ENCODE results near the gene OVAAL. TPM values are rescaled to one million over a fixed set of nuclear protein-coding genes. Genes with fewer than 3 reads are reported as not detected.
"Not testable (repeated sequence)": the region's sequence is repeated elsewhere in the genome, so short reads cannot be mapped to it uniquely, and the experiment has no call there.

OVAAL gene
- total and polyA plus RNA-seq, 10 of the 15 experiments (the other 5 are each of a cell fraction or from before 2014, with no cell fraction given), result 0.04 to 0.33 (median 0.06) TPM; not detected in 7

DNA sequence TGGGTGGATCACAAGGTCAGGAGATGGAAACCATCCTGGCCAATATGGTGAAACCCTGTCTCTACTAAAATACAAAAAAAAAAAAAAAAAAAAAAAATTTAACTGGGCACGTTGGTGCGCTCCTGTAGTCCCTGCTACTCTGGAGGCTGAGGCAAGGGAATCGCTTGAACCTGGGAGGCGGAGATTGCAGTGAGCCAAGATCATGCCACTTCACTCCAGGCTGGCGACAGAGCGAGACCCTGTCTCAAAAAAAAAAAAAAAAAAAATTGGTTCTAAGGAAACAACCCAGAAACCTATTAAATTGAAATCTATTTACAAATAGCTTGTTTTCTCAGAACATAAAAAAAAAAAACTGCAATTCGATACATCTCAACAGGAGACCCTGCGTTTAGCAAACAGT is 9.0 kb upstream of the OVAAL start:
- BruUV-seq (replicated peaks); H3K9ac ChIP-seq (ENCODE audit: control insufficient read depth, insufficient read depth, low read length); H3K27me3 ChIP-seq (replicated peaks in 1 of 2; ENCODE audit: control insufficient read depth in 2 of 2, insufficient read depth in 2 of 2, low read length in 1 of 2); ATAC-seq; H3K27ac ChIP-seq (ENCODE audit: control insufficient read depth, insufficient read depth); H3K4me3 ChIP-seq; H3K4me1 ChIP-seq (ENCODE audit: control insufficient read depth, insufficient read depth, low read length); RAD21 ChIA-PET (ENCODE audit: unreplicated experiment); H3K4me2 ChIP-seq (ENCODE audit: control insufficient read depth, insufficient read depth); H4K20me1 ChIP-seq (ENCODE audit: control insufficient read depth, insufficient read depth); H3K36me3 ChIP-seq (ENCODE audit: control insufficient read depth in 2 of 2, insufficient read depth in 2 of 2, low read length in 1 of 2); in situ Hi-C loops (cut with MboI); H3K79me2 ChIP-seq (ENCODE audit: control insufficient read depth, insufficient read depth, low read length); H2AFZ ChIP-seq (ENCODE audit: control insufficient read depth, low read depth, low read length); intact Hi-C loops (cut with micrococcal nuclease; ENCODE audit: unreplicated experiment); FAIRE-seq; DNase-seq (ENCODE audit: low read depth, low spot score); H3K9me3 ChIP-seq (replicated peaks; ENCODE audit: control insufficient read depth, insufficient read depth, low read length): not testable (repeated sequence)
- ChIA-PET POLR2A (interaction anchor here (0.6 to 0.7 kb wide), 3 partner anchors 10 to 304 kb away, joined by 3 to 6 read pairs (median 3); no protein-coding TSS in a partner anchor), CTCF (interaction anchor here (0.6 kb wide), 1 partner anchor 429 kb away, joined by 4 read pairs; no protein-coding TSS in a partner anchor), SMC1A (ENCODE audit: uncharacterized antibody, unreplicated experiment) (interaction anchor here (0.6 to 1.3 kb wide), 2 partner anchors 306 to 313 kb away, joined by 3 to 6 read pairs; no protein-coding TSS in a partner anchor)
- 57% methylated on average over 6 of the region's 8 CpGs for WGBS (ENCODE audit: insufficient coverage, insufficient replicate concordance, low lambda C conversion rate, missing lambda C conversion rate)

GRCh38 chr1:180550241-180550640 is 8.5 kb upstream of the OVAAL start:
- ATAC-seq, result no peak
- intact Hi-C loops (cut with micrococcal nuclease; ENCODE audit: unreplicated experiment), result no loop called here
- POLR2A ChIA-PET, result interaction anchor here (0.6 to 0.7 kb wide), 4 partner anchors 11 to 1016 kb away, joined by 3 to 6 read pairs (median 3); no protein-coding TSS in a partner anchor
- TF ChIP-seq TCF3 (IDR thresholded peaks at IDR 0.05; ENCODE audit: borderline replicate concordance, insufficient read depth, low read depth, low read length) (no peak), CEBPB (IDR thresholded peaks at IDR 0.05; ENCODE audit: borderline replicate concordance in 1 of 2, low read depth in 2 of 2, low read length in 2 of 2) (no peak), CBX3 (IDR thresholded peaks at IDR 0.05; ENCODE audit: borderline replicate concordance, low read depth) (no peak), STAT1 (conservative IDR thresholded peaks at IDR 0.05) (no peak), E4F1 (IDR thresholded peaks at IDR 0.05; ENCODE audit: borderline replicate concordance, partially characterized antibody) (no peak), NBN (IDR thresholded peaks at IDR 0.05) (no peak), SMC3 (IDR thresholded peaks at IDR 0.05; ENCODE audit: borderline replicate concordance, low read length) (no peak), KAT2A (conservative IDR thresholded peaks at IDR 0.05; ENCODE audit: control insufficient read depth, low read depth, low read length) (no peak), MEF2B (IDR thresholded peaks at IDR 0.05; ENCODE audit: partially characterized antibody, poor library complexity, severe bottlenecking) (no peak), DPF2 (IDR thresholded peaks at IDR 0.05) (no peak), RAD21 (IDR thresholded peaks at IDR 0.05; ENCODE audit: insufficient read depth, low read depth, low read length) (no peak), GABPA (IDR thresholded peaks at IDR 0.05; ENCODE audit: low read depth) (no peak), IRF4 (IDR thresholded peaks at IDR 0.05; ENCODE audit: low read depth, low read length) (no peak)

More at GRCh38 chr1:180550241-180550640, 8.5 kb upstream of the OVAAL start:
- no TSS peak for BruUV-seq (replicated peaks)
- Histone ChIP-seq H3K27ac (ENCODE audit: control insufficient read depth, insufficient read depth) (no peak overlapping the region), H4K20me1 (ENCODE audit: control insufficient read depth, insufficient read depth) (no peaks in the 10 kb centered on the region), H3K27me3 (replicated peaks in 1 of 2; ENCODE audit: control insufficient read depth in 2 of 2, insufficient read depth in 2 of 2, low read length in 1 of 2) (no peaks in the 10 kb centered on the region), H3K79me2 (ENCODE audit: control insufficient read depth, insufficient read depth, low read length) (no peaks in the 10 kb centered on the region), H3K9ac (ENCODE audit: control insufficient read depth, insufficient read depth, low read length) (no peak overlapping the region), H3K4me3 (no peak overlapping the region), H3K36me3 (ENCODE audit: control insufficient read depth in 2 of 2, insufficient read depth in 2 of 2, low read length in 1 of 2) (no peaks in the 10 kb centered on the region), H3K4me2 (ENCODE audit: control insufficient read depth, insufficient read depth) (no peak overlapping the region), H3K9me3 (replicated peaks; ENCODE audit: control insufficient read depth, insufficient read depth, low read length) (no peaks in the 10 kb centered on the region), H3K4me1 (ENCODE audit: control insufficient read depth, insufficient read depth, low read length) (no peaks in the 10 kb centered on the region), H2AFZ (ENCODE audit: control insufficient read depth, low read depth, low read length) (no peak overlapping the region)
- ChIA-PET RAD21 (ENCODE audit: unreplicated experiment) (no interaction called here), SMC1A (ENCODE audit: uncharacterized antibody, unreplicated experiment) (interaction anchor here (0.6 to 1.3 kb wide), 4 partner anchors 18 to 312 kb away, joined by 3 to 6 read pairs (median 3); no protein-coding TSS in a partner anchor), CTCF (interaction anchor here (0.6 kb wide), 1 partner anchor 429 kb away, joined by 4 read pairs; no protein-coding TSS in a partner anchor)
- in situ Hi-C loops (cut with MboI), result no loop called here
- DNase-seq (ENCODE audit: low read depth, low spot score) (no peak), FAIRE-seq (no peak)
- WGBS (ENCODE audit: insufficient coverage, insufficient replicate concordance, low lambda C conversion rate, missing lambda C conversion rate), result 63% methylated on average over 3 of the region's 3 CpGs
